DND-41 (cell line): Measurements from ENCODE around the gene SDK2.

Experiments
- ATAC-seq: fragments of 200-7000 bp; cut with Tn5 transposase; 3 replicates; pipeline ENCODE4 v1.9.1; 2021; ENCODE audit warnings: low read depth; ENCODE audit not compliant: insufficient read depth
- DNase-seq: peaks from one replicate; pipeline ENCODE4 v3.0.0-alpha.2; 2020
- H2AFZ ChIP-seq: 2 replicates; pipeline ENCODE4 v1.6.0; 2012; ENCODE audit warnings: low read depth, low read length
- H3K27ac ChIP-seq: 2 replicates; pipeline ENCODE4 v1.5.1; 2012; ENCODE audit warnings: low read length, inconsistent platforms
- H3K27me3 ChIP-seq: fragments of 200-600 bp; sonication (generic); 2 replicates; pipeline ENCODE4 v1.6.0; 2012; ENCODE audit warnings: low read length, mild to moderate bottlenecking, inconsistent platforms; ENCODE audit not compliant: insufficient read depth, poor library complexity
- H3K36me3 ChIP-seq: 2 replicates; pipeline ENCODE4 v1.5.1; 2012; ENCODE audit warnings: low read length, inconsistent platforms; ENCODE audit not compliant: insufficient read depth
- H3K4me1 ChIP-seq: 2 replicates; pipeline ENCODE4 v1.5.1; 2012; ENCODE audit warnings: mild to moderate bottlenecking, low read length; ENCODE audit not compliant: insufficient read depth
- H3K4me2 ChIP-seq: 2 replicates; pipeline ENCODE4 v1.6.0; 2012; ENCODE audit warnings: mild to moderate bottlenecking, moderate library complexity, low read length, inconsistent platforms; ENCODE audit not compliant: insufficient read depth
- H3K4me3 ChIP-seq, 2 experiments: fragments of 200-600 bp in 1 of 2; shearing (Covaris generic) in 1 of 2; 2 replicates each; pipeline ENCODE4 v1.5.1; 2012 to 2016; ENCODE audit warnings: inconsistent platforms in 2 of 2, low read length in 2 of 2, mild to moderate bottlenecking in 2 of 2, low read depth in 1 of 2, moderate library complexity in 1 of 2
- H3K79me2 ChIP-seq: 2 replicates; pipeline ENCODE4 v1.6.0; 2012; ENCODE audit warnings: low read length, inconsistent platforms; ENCODE audit not compliant: insufficient read depth
- H3K9ac ChIP-seq: 2 replicates; pipeline ENCODE4 v1.6.0; 2012; ENCODE audit warnings: low read depth, mild to moderate bottlenecking, inconsistent platforms, low read length, moderate library complexity
- H3K9me3 ChIP-seq: 2 replicates; pipeline ENCODE4 v1.5.1; 2012; ENCODE audit warnings: low read length, moderate library complexity, mild to moderate bottlenecking, inconsistent platforms; ENCODE audit not compliant: insufficient read depth, severe bottlenecking
- H4K20me1 ChIP-seq: 2 replicates; pipeline ENCODE4 v1.6.0; 2012; ENCODE audit warnings: low read length; ENCODE audit not compliant: insufficient read depth
- CTCF ChIP-seq: IDR thresholded peaks from 2 replicates; pipeline ENCODE4 v1.5.1; 2012; ENCODE audit warnings: borderline replicate concordance, low read length, moderate library complexity, mild to moderate bottlenecking; ENCODE audit not compliant: poor library complexity, severe bottlenecking; ENCODE audit errors: extremely low read depth
- EZH2 ChIP-seq: IDR thresholded peaks from 3 replicates; pipeline ENCODE4 v1.6.1; 2012; ENCODE audit warnings: borderline replicate concordance, low read depth, mild to moderate bottlenecking, moderate library complexity, low read length, inconsistent platforms; ENCODE audit not compliant: severe bottlenecking

SDK2 gene

DNA sequence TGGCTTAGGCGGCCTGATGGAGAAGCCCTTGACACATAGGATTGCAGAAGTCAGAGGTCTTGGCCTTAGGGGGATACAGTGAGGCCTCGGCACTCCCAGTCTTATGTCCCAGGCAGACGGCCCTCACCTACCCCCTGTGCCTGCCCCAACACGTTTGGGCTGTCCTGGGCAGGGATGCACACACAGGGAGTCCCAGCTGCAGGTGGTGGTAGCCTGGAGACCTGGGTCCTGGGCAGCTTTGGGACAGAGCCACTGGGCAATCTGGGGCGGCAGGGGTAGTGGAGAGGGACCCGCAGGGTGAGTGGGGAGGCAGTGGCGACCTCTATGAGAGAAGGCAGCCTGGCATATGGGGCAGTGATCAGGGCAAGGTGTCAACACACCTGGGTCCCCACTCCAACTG is 48.3 kb downstream of the SDK2 start:
- H3K4me3 ChIP-seq: no peak overlapping the region
- peak overlapping the region; percentile 94 for H3K27ac ChIP-seq
- H3K79me2 ChIP-seq: no peaks in the 10 kb centered on the region
- ATAC-seq (no peak), DNase-seq (no peak)
- H3K4me1 ChIP-seq: peaks cover 56% of the 10 kb centered on the region
- H3K4me2 ChIP-seq: no peak overlapping the region
- H4K20me1 ChIP-seq: no peaks in the 10 kb centered on the region
- no peaks in the 10 kb centered on the region for H3K36me3 ChIP-seq
- no peaks in the 10 kb centered on the region for H3K9me3 ChIP-seq
- TF ChIP-seq EZH2: no peak
- TF ChIP-seq CTCF: no peak
- no peak overlapping the region for H2AFZ ChIP-seq
- H3K9ac ChIP-seq: peak overlapping the region; percentile 26
- no peaks in the 10 kb centered on the region for H3K27me3 ChIP-seq

- Histone ChIP-seq H3K4me2 (no peak overlapping the region), H3K9ac (peak overlapping the region; percentile 26), H4K20me1 (no peaks in the 10 kb centered on the region), H2AFZ (no peak overlapping the region), H3K36me3 (no peaks in the 10 kb centered on the region; the same call in 1 of the 2 replicates), H3K9me3 (no peaks in the 10 kb centered on the region), H3K4me3 (no peak overlapping the region), H3K27ac (peak overlapping the region; percentile 94), H3K79me2 (no peaks in the 10 kb centered on the region), H3K4me1 (peaks cover 60% of the 10 kb centered on the region), H3K27me3 (no peaks in the 10 kb centered on the region)
- ATAC-seq (no peak), DNase-seq (peak; percentile 30)
- TF ChIP-seq CTCF (peak; percentile 65), EZH2 (no peak)
These were observed 48.8 kb downstream of the SDK2 start for GRCh38 chr17:73595479-73595878.

- H3K4me1 ChIP-seq: peaks cover 64% of the 10 kb centered on the region
- H3K4me2 ChIP-seq: no peak overlapping the region
- H3K4me3 ChIP-seq: no peak overlapping the region
These were observed 49.2 kb downstream of the SDK2 start for GRCh38 chr17:73595068-73595467.

More at GRCh38 chr17:73595068-73595467, 49.2 kb downstream of the SDK2 start:
- ATAC-seq (no peak), DNase-seq (no peak)
- H3K79me2 ChIP-seq: no peaks in the 10 kb centered on the region
- no peaks in the 10 kb centered on the region for H3K27me3 ChIP-seq
- H2AFZ ChIP-seq: no peak overlapping the region
- H3K9me3 ChIP-seq: no peaks in the 10 kb centered on the region
- no peaks in the 10 kb centered on the region for H4K20me1 ChIP-seq
- TF ChIP-seq CTCF (no peak), EZH2 (no peak)
- H3K9ac ChIP-seq: peak overlapping the region; percentile 26; the same call in 1 of the 2 replicates
- H3K36me3 ChIP-seq: no peaks in the 10 kb centered on the region; the same call in 1 of the 2 replicates
- H3K27ac ChIP-seq: peak overlapping the region; percentile 94
